ENCODE measurements around the gene CTBP2.

The CTBP2 gene

GRCh38 chr10:124955243-124955642 is 205.1 kb downstream of the CTBP2 start:
- no peak for DNase-seq

DNA sequence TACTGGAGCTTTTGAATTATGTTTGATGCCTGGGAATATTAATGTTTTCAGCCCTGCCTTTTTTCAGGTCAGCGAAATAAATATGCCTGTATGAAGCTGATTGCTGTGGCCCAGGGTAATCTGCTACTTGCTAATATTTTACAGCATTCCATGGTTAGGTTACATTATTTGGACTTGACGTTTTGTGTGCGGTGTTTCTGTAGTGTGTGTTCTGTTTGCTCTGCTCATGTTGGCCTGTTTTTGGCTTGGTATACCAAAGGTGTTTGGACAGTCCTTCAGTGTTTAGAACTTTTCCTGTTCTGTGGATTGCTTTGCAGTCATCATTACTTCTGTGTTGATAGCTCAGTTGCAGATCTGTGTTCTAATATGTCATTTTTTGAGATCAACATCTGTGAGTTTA is 206.9 kb downstream of the CTBP2 start:
- no peak for DNase-seq

DNA sequence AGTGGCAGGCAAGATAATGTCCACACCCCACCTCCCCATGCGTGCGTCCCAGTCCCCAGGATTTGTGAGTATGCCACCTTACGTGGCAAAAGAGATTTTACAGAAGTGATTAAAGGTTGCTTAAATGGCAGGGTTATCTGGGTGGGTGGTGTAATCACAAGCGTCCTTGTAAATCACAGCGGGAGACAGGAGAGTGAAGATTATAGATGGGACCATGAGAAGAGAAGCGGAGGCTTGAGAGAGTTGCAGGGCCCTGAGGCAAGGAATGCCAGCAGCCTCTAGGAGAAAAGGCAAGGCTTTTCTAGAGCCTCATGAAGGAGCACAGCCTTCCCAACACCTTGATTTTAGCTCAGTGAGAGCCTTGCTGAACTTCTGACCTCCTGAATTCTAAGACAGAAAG is 208.2 kb downstream of the CTBP2 start:
- no peak for DNase-seq

DNA sequence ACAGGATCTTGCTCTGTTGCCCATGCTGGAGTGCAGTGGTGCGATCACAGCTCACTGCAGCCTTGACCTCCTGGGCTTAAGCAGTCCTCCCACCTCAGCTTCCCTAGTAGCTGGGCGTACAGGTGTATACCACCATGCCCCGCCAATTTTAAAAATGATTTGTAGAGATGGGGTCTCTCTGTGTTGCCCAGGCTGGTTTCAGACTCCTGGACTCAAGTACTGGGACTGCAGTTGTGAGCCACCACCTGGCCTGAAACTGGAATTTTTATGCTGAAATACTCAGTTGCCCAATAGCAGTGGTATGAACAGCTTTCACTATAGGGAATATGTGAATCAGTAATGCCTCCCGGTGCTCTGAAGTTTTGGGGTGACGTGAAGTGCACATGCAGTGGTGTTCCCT is 210.8 kb downstream of the CTBP2 start:
- DNase-seq: no peak

DNA sequence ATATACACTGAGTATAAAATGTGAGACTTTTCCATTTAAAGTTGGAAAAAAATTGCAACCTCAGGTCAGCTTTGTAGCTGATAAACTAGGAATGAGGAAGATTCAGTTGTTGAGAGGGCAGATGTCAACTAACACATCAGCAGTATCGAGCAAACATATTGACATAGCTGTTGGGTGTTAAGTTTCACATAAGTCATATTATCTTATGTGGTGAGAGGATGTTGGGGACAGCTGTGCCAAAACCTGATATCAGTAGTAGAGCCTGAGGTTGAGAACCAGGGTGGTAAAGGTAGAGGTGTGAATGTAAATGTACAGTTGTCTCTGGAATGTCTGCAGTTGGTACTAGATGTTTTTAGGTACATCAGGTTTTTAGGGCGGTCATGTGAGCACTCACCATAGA is 213.4 kb downstream of the CTBP2 start:
- DNase-seq: no peak

- DNase-seq: no peak
These were observed 215.4 kb downstream of the CTBP2 start for GRCh38 chr10:124944982-124945381.

GRCh38 chr10:124943301-124944092 is 216.9 kb downstream of the CTBP2 start:
- DNase-seq: no peak

DNA sequence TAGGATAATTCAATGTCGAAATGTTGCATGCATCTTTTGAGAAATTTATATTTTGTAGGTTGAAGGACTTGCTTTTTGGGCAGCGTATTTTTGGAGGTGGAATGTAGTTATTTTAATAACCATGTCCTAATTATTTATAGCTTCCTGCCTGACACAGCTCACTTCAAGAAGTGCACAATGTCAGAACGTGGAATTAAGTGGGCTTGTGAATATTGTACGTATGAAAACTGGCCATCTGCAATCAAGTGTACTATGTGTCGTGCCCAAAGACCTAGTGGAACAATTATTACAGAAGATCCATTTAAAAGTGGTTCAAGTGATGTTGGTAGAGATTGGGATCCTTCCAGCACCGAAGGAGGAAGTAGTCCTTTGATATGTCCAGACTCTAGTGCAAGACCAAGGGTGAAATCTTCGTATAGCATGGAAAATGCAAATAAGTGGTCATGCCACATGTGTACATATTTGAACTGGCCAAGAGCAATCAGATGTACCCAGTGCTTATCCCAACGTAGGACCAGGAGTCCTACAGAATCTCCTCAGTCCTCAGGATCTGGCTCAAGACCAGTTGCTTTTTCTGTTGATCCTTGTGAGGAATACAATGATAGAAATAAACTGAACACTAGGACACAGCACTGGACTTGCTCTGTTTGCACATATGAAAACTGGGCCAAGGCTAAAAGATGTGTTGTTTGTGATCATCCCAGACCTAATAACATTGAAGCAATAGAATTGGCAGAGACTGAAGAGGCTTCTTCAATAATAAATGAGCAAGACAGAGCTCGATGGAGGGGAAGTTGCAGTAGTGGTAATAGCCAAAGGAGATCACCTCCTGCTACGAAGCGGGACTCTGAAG is 217.8 kb downstream of the CTBP2 start:
- no peak for DNase-seq

DNA sequence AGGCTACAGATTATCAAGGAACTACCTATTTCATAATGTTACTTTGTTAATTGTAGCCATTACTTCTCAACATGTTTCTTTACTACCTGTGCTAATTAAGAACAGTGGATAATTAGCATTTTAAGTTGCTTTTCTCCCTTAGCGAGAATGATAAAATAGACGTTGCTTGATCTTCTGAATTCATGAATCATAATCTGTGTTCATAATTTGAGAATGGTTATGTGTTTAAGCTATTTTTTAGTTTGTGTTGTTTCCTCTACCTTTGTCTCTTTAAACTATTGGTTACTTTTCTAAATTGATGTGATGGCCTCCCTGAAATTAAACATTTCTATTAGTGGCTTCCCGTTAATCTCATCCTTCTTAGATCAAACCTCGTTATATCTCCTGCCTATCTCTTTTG is 218.5 kb downstream of the CTBP2 start, which contains the start of gene ZRANB1:
ZRANB1 (plus strand) TSS at position 301 of the 400 bp plus-strand sequence. CDS start 371 bp downstream, outside the sequence.
- no peak for DNase-seq

DNA sequence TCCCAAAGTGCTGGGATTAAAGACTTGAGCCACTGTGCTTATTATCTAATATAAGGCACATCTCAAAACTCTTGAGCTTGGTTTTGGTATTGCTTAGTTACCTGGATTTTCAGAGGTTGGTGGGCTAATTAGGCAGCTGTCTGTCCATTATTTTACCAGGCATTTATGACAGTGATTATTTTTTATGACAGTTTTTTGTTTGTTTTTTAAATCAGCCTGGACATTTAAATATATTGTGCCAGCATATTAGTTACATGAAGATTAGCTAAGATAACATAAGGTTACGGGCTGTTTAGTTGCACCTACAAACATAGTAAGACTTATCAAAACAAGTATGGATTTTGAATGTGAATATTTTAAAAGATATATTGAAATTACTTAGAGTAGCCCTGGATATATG is 221.1 kb downstream of the CTBP2 start:
- DNase-seq: no peak

DNA sequence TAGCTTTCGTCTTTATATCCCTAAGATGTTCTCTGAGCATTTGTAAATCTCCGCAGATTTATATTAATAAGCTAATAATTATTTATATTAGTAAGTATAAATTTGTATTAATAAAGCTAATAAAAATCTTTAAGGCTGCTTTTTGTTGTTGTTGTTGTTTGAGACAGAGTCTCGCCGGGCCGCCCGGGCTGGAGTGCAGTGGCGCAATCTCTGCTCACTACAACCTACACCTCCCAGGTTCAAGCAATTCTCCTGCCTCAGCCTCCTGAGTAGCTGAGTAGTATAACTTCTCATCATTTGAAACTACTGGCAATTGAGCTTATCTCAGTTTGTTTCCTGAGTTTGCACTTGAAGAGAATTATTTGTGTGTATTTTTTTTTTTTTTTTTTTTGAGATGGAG is 223.6 kb downstream of the CTBP2 start:
- DNase-seq: no peak

GRCh38 chr10:124935946-124936345 is 224.4 kb downstream of the CTBP2 start:
- no peak for DNase-seq

All from CD4-positive, alpha-beta T cell treated with Interleukin-17A for 1 hour (primary cell).